Lung (tissue), 12 donors: Measurements from ENCODE around the gene MYF5. TPM values are rescaled to one million over a fixed set of nuclear protein-coding genes. Genes with fewer than 3 reads are reported as not detected.

ENCODE experiments used
- ATAC-seq: fragments of 200-7000 bp; cut with Tn5 transposase; one replicate; pipeline ENCODE4 v1.9.1; 2020; ENCODE audit warnings: moderate number of reproducible peaks; ENCODE audit not compliant: insufficient read depth, low FRiP score
- DNase-seq, 3 donors: peaks; one replicate each; pipeline ENCODE4 v3.0.0-alpha.2; 2013 to 2017
- H3K27ac ChIP-seq, 2 donors: one replicate each; pipeline ENCODE4 v1.5.1; 2013; ENCODE audit warnings: mild to moderate bottlenecking in 2 of 2, moderate library complexity in 2 of 2, control low read depth in 1 of 2, inconsistent platforms in 1 of 2, low read depth in 1 of 2, low read length in 1 of 2
- H3K27me3 ChIP-seq, 3 donors: one replicate each; pipeline ENCODE4 v1.5.1; 2013; ENCODE audit warnings: low read length in 2 of 3; ENCODE audit not compliant: control insufficient read depth in 3 of 3, insufficient read depth in 3 of 3
- H3K36me3 ChIP-seq, 4 donors: one replicate each; pipeline ENCODE4 v1.5.1; 2013; ENCODE audit warnings: low read length in 4 of 4, mild to moderate bottlenecking in 1 of 4, moderate library complexity in 1 of 4; ENCODE audit not compliant: control insufficient read depth in 4 of 4, insufficient read depth in 4 of 4
- H3K4me1 ChIP-seq, 5 donors: one replicate each; pipeline ENCODE4 v1.5.1; 2013; ENCODE audit warnings: low read length in 5 of 5, mild to moderate bottlenecking in 2 of 5, moderate library complexity in 1 of 5; ENCODE audit not compliant: control insufficient read depth in 5 of 5, insufficient read depth in 5 of 5
- H3K4me3 ChIP-seq: one replicate; pipeline ENCODE4 v1.5.1; 2013; ENCODE audit warnings: mild to moderate bottlenecking, control low read depth, moderate library complexity
- H3K9ac ChIP-seq, 2 donors: one replicate each; pipeline ENCODE4 v1.5.1; 2013; ENCODE audit warnings: low read length in 2 of 2, control low read depth in 1 of 2; ENCODE audit not compliant: insufficient read depth in 1 of 2
- H3K9me3 ChIP-seq, 4 donors: one replicate each; pipeline ENCODE4 v1.5.1; 2013; ENCODE audit warnings: low read length in 3 of 4, mild to moderate bottlenecking in 1 of 4, moderate library complexity in 1 of 4; ENCODE audit not compliant: control insufficient read depth in 4 of 4, insufficient read depth in 3 of 4
- CTCF ChIP-seq: IDR thresholded peaks from 2 replicates; pipeline ENCODE4 v1.5.1; 2012; ENCODE audit warnings: mild to moderate bottlenecking; ENCODE audit errors: control extremely low read depth, extremely low read depth
- WGBS, 2 donors: extraction: QIAGEN DNeasy Blood & Tissue Kit; methylation state at CpG; one replicate each; pipeline ENCODE4 v1.1.7; 2013; 5-methylcytosine and 5-hydroxymethylcytosine counted together
- polyA plus RNA-seq, 2 donors: library from polyadenylated mRNA; stranded (reverse); fragments of 200-250 nt; gene quantifications; one replicate each; pipeline ENCODE4 v1.2.1, GENCODE V29; 2013
- total RNA-seq, 2 donors: library from RNA; depleted of rRNA in 1 of 2; stranded (reverse); fragments of >200 nt in 1 of 2; gene quantifications; one replicate each; pipeline ENCODE4 v1.2.1, GENCODE V29; 2014 to 2021
- donor health status: control.
- donor health status: control.
- donor health status: Bipolar disorder and iron deficiency.
- donor health status: healthy.
- donor health status: DM: yes; HTN: yes; CAD: no.

MYF5 gene
- total and polyA plus RNA-seq, 4 donors, result not detected

GRCh38 chr12:80701388-80701787 is 15.3 kb upstream of the MYF5 start:
- H3K4me3 ChIP-seq, result no peak overlapping the region
- 75 to 83% methylated on average over 2 of the region's 2 CpGs for WGBS, 2 donors
- DNase-seq (no peak), ATAC-seq (no peak)
- peaks cover 0 to 5% (median 0%) of the 10 kb centered on the region in 5 donors for H3K4me1 ChIP-seq
- no peak overlapping the region for H3K27ac ChIP-seq
- no peaks in the 10 kb centered on the region for H3K9me3 ChIP-seq
- H3K27me3 ChIP-seq, result no peaks in the 10 kb centered on the region
- H3K9ac ChIP-seq, result no peak overlapping the region
- no peaks in the 10 kb centered on the region for H3K36me3 ChIP-seq
- TF ChIP-seq CTCF, result no peak

- H3K9ac ChIP-seq, result no peak overlapping the region
- 64 to 68% methylated on average over 12 of the region's 12 CpGs for WGBS, 2 donors
- ATAC-seq, result peak; percentile 53
Measured at GRCh38 chr12:80702889-80703805, 13.6 kb upstream of the MYF5 start.

GRCh38 chr12:80704420-80704819 is 12.3 kb upstream of the MYF5 start:
- no peaks in the 10 kb centered on the region for H3K9me3 ChIP-seq
- no peak overlapping the region for H3K27ac ChIP-seq
- no peak for TF ChIP-seq CTCF
- H3K27me3 ChIP-seq, result peaks cover 7 to 13% (median 9%) of the 10 kb centered on the region in 3 donors
- ATAC-seq, result no peak
- no peak overlapping the region for H3K9ac ChIP-seq
- DNase-seq, result no peak
- H3K4me3 ChIP-seq, result no peak overlapping the region
- WGBS, 2 donors, result 83 to 90% methylated on average over 2 of the region's 2 CpGs
- no peaks in the 10 kb centered on the region for H3K36me3 ChIP-seq
- peaks cover 0 to 11% (median 3%) of the 10 kb centered on the region in 5 donors for H3K4me1 ChIP-seq

More at GRCh38 chr12:80702889-80703805, 13.6 kb upstream of the MYF5 start:
- H3K9me3 ChIP-seq, result no peaks in the 10 kb centered on the region
- DNase-seq, result no peak
- TF ChIP-seq CTCF, result no peak
- H3K36me3 ChIP-seq, result no peaks in the 10 kb centered on the region
- H3K4me3 ChIP-seq, result no peak overlapping the region
- peaks cover 0 to 5% (median 0%) of the 10 kb centered on the region in 5 donors for H3K4me1 ChIP-seq
- H3K27me3 ChIP-seq, result peaks cover 3 to 5% (median 5%) of the 10 kb centered on the region in 3 donors
- H3K27ac ChIP-seq, result peak overlapping the region in 1 of 2 donors; percentile 77
